ENCODE data around the gene KLHL35.

GRCh38 chr11:75376175-75376574 is 56.8 kb downstream of the KLHL35 start:
- 0 out of 2 replicates have a peak, but pooled peaks have one; percentile 15 for TF ChIP-seq CTCF (IDR thresholded peaks at IDR 0.05)
- TF ChIP-seq ZFX (IDR thresholded peaks at IDR 0.05; ENCODE audit: borderline replicate concordance), result no peak
